Thyroid gland (tissue), 4 donors: ENCODE measurements around the gene NDUFS8.

Experiments used
- POLR2A ChIP-seq, 2 donors: fragments of 450-650 bp; IDR thresholded peaks; one replicate each; pipeline ENCODE4 v1.6.1; 2017; ENCODE audit warnings: antibody characterized with exemption in 2 of 2, mild to moderate bottlenecking in 2 of 2, moderate library complexity in 1 of 2
- TF ChIP-seq, protein P1 (sequence below), 6 experiments: fragments of 200-600 bp in 3 of 6; fragments of 450-650 bp in 3 of 6; sonication (generic) in 3 of 6; IDR thresholded peaks; one replicate each; pipeline ENCODE4 v1.5.1; 2016 to 2019; ENCODE audit warnings: antibody characterized with exemption in 6 of 6, mild to moderate bottlenecking in 2 of 6, inconsistent platforms in 1 of 6, moderate library complexity in 1 of 6

DNA sequence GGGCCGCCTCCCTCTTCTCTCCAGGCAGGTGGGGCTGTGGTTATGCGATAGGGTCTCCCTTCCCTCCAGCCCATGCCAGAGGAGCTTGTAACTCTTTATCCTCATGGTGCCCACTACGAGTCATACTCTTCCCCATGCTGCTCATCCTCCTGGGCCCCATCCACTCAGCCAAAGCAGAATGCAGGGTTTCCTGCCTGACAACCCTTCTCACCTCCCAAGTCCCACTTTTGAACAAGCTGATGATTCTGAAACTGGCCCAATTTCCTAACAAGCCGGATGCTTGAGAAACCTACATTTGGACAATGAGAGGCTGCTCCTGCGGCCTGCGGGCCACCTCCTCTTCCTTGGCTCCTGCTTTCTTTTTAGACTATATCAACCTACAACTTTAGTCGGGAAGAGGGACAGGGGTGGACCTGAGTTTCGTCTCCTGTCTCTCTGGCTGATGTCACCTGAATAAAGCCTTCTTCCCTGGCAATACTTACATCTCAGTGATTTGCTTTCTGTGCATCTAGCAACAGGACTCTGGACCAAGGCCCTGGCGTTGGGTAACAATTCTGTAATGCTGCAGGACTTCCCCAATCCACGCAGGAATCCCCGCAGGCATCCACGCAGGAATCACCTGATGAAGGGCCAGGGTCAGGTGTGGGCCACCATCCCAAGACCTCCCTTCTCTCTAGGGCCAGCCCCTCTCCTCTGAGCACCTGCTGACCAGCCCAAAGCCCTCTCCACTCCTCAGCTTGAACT is 1.5 kb upstream of the NDUFS8 start:
- TF ChIP-seq, protein P1, sequence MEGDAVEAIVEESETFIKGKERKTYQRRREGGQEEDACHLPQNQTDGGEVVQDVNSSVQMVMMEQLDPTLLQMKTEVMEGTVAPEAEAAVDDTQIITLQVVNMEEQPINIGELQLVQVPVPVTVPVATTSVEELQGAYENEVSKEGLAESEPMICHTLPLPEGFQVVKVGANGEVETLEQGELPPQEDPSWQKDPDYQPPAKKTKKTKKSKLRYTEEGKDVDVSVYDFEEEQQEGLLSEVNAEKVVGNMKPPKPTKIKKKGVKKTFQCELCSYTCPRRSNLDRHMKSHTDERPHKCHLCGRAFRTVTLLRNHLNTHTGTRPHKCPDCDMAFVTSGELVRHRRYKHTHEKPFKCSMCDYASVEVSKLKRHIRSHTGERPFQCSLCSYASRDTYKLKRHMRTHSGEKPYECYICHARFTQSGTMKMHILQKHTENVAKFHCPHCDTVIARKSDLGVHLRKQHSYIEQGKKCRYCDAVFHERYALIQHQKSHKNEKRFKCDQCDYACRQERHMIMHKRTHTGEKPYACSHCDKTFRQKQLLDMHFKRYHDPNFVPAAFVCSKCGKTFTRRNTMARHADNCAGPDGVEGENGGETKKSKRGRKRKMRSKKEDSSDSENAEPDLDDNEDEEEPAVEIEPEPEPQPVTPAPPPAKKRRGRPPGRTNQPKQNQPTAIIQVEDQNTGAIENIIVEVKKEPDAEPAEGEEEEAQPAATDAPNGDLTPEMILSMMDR (IDR thresholded peaks at IDR 0.05), result no peak
- no peak for TF ChIP-seq POLR2A (IDR thresholded peaks at IDR 0.05)
